Astrocyte of the spinal cord (primary cell): ENCODE measurements around the gene AUTS2.
"Not testable (repeated sequence)": the region's sequence is repeated elsewhere in the genome, so short reads cannot be mapped to it uniquely, and the experiment has no call there.

ENCODE experiments used
- DNase-seq: peaks from one replicate; pipeline ENCODE4 v3.0.0; 2011; ENCODE audit warnings: low read depth, low spot score
- H3K4me3 ChIP-seq: 2 replicates; pipeline ENCODE4 v1.5.1; 2011; ENCODE audit warnings: low read depth, mild to moderate bottlenecking, low read length, moderate library complexity
- in situ Hi-C: cut with HindIII; loops from 2 replicates; pipeline ENCODE4 v1.10.0; 2017; ENCODE audit warnings: low sequenced_read_pairs
- TF ChIP-seq, protein P1 (sequence below): IDR thresholded peaks from 2 replicates; pipeline ENCODE4 v1.5.1; 2012; ENCODE audit warnings: low read depth, mild to moderate bottlenecking, low read length, inconsistent platforms

AUTS2 gene

DNA sequence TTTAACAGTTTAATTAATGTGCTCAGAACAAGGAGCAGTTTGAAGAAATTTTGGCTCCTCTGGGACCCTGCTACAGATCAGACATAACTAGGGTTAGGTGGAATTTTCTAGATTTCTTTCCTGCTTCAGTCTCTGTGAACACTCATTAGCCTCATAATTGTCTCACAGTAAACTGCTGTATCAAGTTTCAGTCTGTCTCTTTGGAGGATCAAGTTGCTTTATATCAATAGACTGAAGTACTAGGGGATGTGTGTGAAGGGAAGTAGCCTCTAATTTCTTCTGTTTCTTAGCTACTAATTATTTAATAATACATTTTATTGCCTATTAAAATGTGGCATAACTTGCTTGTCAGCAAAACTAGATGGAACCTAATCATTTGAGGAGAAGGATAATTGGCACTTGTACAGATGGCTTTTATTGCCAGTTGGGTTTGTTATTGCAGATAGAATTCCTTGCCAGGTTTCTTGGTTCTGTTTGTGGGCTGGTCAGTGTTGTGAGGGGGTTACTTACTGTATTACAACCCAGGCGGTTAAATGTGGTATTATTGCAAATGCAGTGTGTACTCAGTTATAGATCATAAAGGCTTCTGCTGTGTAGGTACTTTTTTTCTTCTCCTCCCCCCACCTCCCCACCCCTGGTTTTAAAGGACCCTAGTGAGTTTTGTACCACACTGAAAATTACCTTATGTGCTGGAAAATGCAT lies 758.0 kb downstream of the AUTS2 start:
- H3K4me3 ChIP-seq = no peak overlapping the region
- DNase-seq = peak; percentile 15
- in situ Hi-C loops = no loop called here
- TF ChIP-seq, protein P1, sequence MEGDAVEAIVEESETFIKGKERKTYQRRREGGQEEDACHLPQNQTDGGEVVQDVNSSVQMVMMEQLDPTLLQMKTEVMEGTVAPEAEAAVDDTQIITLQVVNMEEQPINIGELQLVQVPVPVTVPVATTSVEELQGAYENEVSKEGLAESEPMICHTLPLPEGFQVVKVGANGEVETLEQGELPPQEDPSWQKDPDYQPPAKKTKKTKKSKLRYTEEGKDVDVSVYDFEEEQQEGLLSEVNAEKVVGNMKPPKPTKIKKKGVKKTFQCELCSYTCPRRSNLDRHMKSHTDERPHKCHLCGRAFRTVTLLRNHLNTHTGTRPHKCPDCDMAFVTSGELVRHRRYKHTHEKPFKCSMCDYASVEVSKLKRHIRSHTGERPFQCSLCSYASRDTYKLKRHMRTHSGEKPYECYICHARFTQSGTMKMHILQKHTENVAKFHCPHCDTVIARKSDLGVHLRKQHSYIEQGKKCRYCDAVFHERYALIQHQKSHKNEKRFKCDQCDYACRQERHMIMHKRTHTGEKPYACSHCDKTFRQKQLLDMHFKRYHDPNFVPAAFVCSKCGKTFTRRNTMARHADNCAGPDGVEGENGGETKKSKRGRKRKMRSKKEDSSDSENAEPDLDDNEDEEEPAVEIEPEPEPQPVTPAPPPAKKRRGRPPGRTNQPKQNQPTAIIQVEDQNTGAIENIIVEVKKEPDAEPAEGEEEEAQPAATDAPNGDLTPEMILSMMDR = no peak

DNA sequence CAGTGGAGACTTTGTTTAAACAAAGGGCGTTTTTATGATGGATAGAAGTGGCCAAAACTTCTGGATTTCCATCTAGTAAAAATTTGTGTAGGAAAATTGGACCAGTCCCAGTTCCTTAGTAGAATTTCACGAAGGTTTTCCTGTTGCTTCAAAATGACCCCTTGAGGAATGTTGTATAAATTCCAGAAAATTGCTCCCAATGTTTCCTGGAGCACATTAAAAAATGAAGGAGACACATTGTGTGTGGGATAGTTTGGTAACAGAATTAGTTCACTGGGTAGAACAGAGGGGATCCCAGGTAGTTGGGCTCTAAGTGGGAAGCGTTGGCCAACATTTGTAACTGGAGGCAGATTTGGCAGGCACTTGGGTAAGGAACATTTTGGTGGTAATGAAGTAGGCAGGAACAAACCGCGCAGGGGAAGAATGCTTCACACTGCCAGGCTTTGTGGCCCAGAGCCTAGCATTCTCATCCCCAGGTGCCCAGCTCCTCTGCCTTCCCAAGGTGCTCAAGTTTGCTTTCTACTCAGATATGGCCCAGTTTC lies 758.6 kb downstream of the AUTS2 start:
- in situ Hi-C loops = no loop called here
- no peak overlapping the region for H3K4me3 ChIP-seq
- TF ChIP-seq, protein P1 = no peak
- no peak for DNase-seq

DNA sequence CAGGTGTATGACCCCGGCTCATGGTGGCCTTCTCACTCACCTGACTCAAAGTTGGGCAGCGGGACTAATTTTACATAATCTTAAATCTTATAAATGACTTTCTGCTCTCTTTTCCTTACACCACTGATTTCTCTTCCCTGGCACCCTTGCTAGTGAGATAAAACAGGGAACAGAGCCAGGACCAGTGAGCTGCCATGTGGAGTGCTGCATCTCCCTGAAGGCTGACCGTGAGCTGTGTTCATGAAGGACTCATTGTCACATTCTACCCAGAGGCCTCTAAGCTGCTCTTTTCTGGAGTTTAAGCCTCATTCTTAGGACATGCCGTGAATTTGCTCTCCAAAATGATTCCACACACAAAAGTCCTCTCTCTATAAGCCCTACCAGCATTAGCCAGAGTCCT lies 762.3 kb downstream of the AUTS2 start:
- H3K4me3 ChIP-seq = no peak overlapping the region
- in situ Hi-C loops = no loop called here
- DNase-seq = no peak
- TF ChIP-seq, protein P1 = no peak

DNA sequence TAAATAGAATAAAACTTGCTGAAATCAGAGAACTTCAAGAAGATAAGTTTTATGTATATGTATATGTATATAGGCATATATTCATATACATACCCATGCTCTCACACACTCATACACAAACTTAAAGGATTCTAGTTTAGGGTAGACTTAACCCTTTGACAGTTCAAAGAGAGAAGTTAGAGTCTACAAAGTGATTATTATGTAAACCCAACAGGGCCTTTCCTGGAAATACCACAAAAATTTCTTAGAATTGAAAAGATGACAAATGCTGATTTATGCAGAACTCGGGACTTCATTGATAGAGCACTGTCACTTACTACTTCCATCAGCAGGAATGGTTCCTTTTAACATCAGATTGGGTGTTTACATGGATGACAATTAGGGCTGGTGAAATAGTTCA lies 763.5 kb downstream of the AUTS2 start:
- TF ChIP-seq, protein P1 = no peak
- H3K4me3 ChIP-seq = no peak overlapping the region
- DNase-seq = no peak
- in situ Hi-C loops = no loop called here

DNA sequence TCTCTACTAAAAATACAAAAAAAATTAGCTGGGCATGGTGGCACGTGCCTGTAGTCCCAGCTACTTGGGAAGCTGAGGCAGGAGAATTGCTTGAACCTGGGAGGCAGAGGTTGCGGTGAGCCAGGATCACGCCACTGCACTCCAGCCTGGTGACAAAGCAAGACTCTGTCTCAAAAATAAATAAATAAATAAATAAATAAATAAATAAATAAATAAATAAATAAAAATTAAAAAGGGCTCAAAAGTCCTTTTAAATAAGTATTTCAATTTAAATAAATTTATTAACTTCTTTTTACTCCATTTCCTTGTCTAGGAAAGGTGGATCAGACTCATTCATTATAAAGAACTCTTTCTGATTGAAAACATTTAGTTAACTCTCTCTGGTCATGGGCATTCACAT lies 766.1 kb downstream of the AUTS2 start:
- in situ Hi-C loops, H3K4me3 ChIP-seq, DNase-seq: not testable (repeated sequence)

DNA sequence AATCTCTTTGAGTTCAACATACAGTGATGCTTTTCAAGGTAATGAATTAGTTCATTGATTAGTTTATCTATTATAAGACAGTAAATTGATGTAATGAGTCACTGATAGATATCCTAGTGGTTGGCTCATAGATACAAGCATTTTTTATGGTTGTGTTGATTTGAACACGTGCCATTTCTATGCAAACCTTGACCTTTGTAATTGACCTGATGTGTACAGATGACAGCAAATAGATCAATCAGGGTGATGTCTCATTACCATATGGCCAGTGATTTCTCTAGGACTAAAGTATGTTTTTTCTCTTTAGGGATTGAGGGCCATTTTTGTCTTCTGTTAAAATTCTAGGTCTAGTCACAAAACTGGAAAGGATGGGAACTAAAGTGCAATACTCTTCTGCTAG lies 773.4 kb downstream of the AUTS2 start:
- no peak overlapping the region for H3K4me3 ChIP-seq
- DNase-seq = no peak
- TF ChIP-seq, protein P1 = no peak
- in situ Hi-C loops = no loop called here

DNA sequence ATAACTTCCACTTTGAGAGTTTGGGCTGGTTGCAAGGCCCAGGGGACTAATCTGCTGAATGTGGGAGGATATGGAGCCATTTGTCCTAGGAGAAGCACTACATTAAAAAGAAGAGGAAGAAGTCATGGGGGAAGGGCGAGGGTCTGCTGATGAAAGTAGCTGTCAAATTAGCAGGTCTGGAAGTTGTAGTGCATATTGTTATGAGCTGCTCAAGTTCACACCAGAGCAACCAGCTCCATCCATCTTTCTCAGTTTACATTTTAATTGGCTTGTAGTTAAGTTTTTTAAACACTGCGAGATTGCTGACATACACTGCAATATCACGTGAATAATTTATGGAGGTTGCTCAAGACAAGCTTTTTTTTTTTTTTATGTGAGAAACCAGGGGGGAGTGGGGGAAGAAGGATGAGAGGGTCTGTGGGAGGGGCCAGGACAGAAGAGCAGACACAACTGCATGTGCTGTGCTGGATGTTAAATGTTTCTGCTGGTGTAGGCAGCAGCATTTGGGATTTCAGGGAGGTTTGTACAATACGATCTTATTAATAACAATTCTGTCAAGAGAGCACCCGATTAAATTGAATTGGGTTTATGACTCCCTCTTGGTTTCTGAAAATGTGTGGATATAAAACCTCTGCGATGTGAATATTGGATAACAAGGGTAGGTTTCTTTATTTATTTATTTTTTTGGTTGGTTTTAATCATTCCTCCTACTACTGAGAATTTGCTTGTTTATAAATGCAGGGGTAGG lies 774.7 kb downstream of the AUTS2 start:
- no peak overlapping the region for H3K4me3 ChIP-seq
- in situ Hi-C loops = no loop called here
- DNase-seq = no peak
- TF ChIP-seq, protein P1 = no peak
